HEK293 (cell line): ENCODE measurements around the gene PPARGC1A.

Source experiments
- CTCF ChIA-PET: fragments of 350-600 bp; formaldehyde crosslinking; extraction: SDS; loops from one replicate; lab custom pipeline; 2021; ENCODE audit warnings: antibody characterized with exemption; lab: Yijun Ruan, JAX
- POLR2A ChIA-PET: fragments of 300-600 bp; formaldehyde crosslinking; extraction: SDS; loops from one replicate; lab custom pipeline; 2020; ENCODE audit warnings: antibody characterized with exemption, inconsistent platforms; lab: Yijun Ruan, JAX
- H3K27ac ChIP-seq: fragments of 200-500 bp; sonication (Bioruptor generic); 2 replicates; pipeline ENCODE4 v1.5.1; 2014; ENCODE audit warnings: low read depth, low read length, control low read depth, inconsistent platforms; ENCODE audit errors: extremely low read depth
- H3K36me3 ChIP-seq, 2 experiments: fragments of 200-500 bp in 1 of 2; sonication (Bioruptor generic) in 1 of 2; 1 replicate in 1 of 2; 2 replicates in 1 of 2; pipeline ENCODE4 v1.5.1; 2014 to 2017; ENCODE audit warnings: inconsistent platforms in 2 of 2, low read length in 2 of 2; ENCODE audit not compliant: control insufficient read depth in 2 of 2, insufficient read depth in 1 of 2
- H3K4me1 ChIP-seq: fragments of 200-500 bp; sonication (Bioruptor generic); 2 replicates; pipeline ENCODE4 v1.5.1; 2014; ENCODE audit warnings: mild to moderate bottlenecking, low read length, inconsistent platforms; ENCODE audit not compliant: control insufficient read depth, insufficient read depth
- H3K4me3 ChIP-seq: 2 replicates; pipeline ENCODE4 v1.5.1; 2011; ENCODE audit warnings: low read depth, mild to moderate bottlenecking, control low read depth, low read length, moderate library complexity
- H3K9me3 ChIP-seq: fragments of 200-500 bp; sonication (Bioruptor generic); 2 replicates; pipeline ENCODE4 v1.5.1; 2014; ENCODE audit warnings: low read depth, low read length, inconsistent platforms; ENCODE audit not compliant: control insufficient read depth, insufficient read depth
- GLI2 ChIP-seq: fragments of 450-650 bp; formaldehyde crosslinking; IDR thresholded peaks from 2 replicates; pipeline ENCODE4; 2017; ENCODE audit warnings: missing biosample characterization, missing genetic modification characterization, low read depth, borderline replicate concordance
- HOXA7 ChIP-seq: sonication (generic); formaldehyde crosslinking; IDR thresholded peaks from 2 replicates; pipeline ENCODE4 v1.8.1; 2022; ENCODE audit warnings: missing genetic modification reagents, borderline replicate concordance
- HOXC10 ChIP-seq: sonication (generic); formaldehyde crosslinking; IDR thresholded peaks from 2 replicates; pipeline ENCODE4 v1.8.1; 2023; ENCODE audit warnings: mild to moderate bottlenecking, missing genetic modification reagents
- IKZF3 ChIP-seq: fragments of 450-650 bp; IDR thresholded peaks from 2 replicates; pipeline ENCODE4 v1.5.0; 2018; ENCODE audit warnings: missing biosample characterization, mild to moderate bottlenecking, missing genetic modification characterization, moderate library complexity
- KLF10 ChIP-seq: fragments of 450-650 bp; IDR thresholded peaks from 2 replicates; pipeline ENCODE4 v1.5.1; 2018; ENCODE audit warnings: missing biosample characterization, mild to moderate bottlenecking, missing genetic modification characterization
- KLF9 ChIP-seq: fragments of 450-650 bp; formaldehyde crosslinking; IDR thresholded peaks from 2 replicates; pipeline ENCODE4 v1.5.1; 2016; ENCODE audit warnings: missing biosample characterization, missing genetic modification characterization, low read depth
- SCRT2 ChIP-seq: fragments of 450-650 bp; formaldehyde crosslinking; IDR thresholded peaks from 2 replicates; pipeline ENCODE4 v1.5.1; 2016; ENCODE audit warnings: missing biosample characterization, missing genetic modification characterization
- SP7 ChIP-seq: fragments of 450-650 bp; formaldehyde crosslinking; IDR thresholded peaks from 2 replicates; pipeline ENCODE4 v1.5.1; 2016; ENCODE audit warnings: missing biosample characterization, missing genetic modification characterization
- ZNF302 ChIP-seq: fragments of 450-650 bp; formaldehyde crosslinking; IDR thresholded peaks from 2 replicates; pipeline ENCODE4 v1.5.1; 2016; ENCODE audit warnings: missing biosample characterization, missing genetic modification characterization, low read depth
- ZNF311 ChIP-seq: fragments of 450-650 bp; formaldehyde crosslinking; IDR thresholded peaks from 2 replicates; pipeline ENCODE4 v1.5.1; 2017; ENCODE audit warnings: missing biosample characterization, missing genetic modification characterization, borderline replicate concordance
- ZNF350 ChIP-seq: fragments of 450-650 bp; formaldehyde crosslinking; IDR thresholded peaks from 2 replicates; pipeline ENCODE4 v1.5.0; 2017; ENCODE audit warnings: missing biosample characterization, mild to moderate bottlenecking, missing genetic modification characterization
- ZNF501 ChIP-seq: fragments of 450-650 bp; formaldehyde crosslinking; IDR thresholded peaks from 2 replicates; pipeline ENCODE4 v1.5.1; 2016; ENCODE audit warnings: missing biosample characterization, missing genetic modification characterization
- ZNF560 ChIP-seq: fragments of 450-650 bp; formaldehyde crosslinking; IDR thresholded peaks from 2 replicates; pipeline ENCODE4 v1.5.1; 2017; ENCODE audit warnings: missing biosample characterization, missing genetic modification characterization, borderline replicate concordance
- ZNF571 ChIP-seq: fragments of 450-650 bp; formaldehyde crosslinking; IDR thresholded peaks from 2 replicates; pipeline ENCODE4 v1.5.0; 2017; ENCODE audit warnings: missing biosample characterization, missing genetic modification characterization
- ZNF623 ChIP-seq: fragments of 450-650 bp; formaldehyde crosslinking; IDR thresholded peaks from 2 replicates; pipeline ENCODE4 v1.5.1; 2016; ENCODE audit warnings: missing biosample characterization, missing genetic modification characterization
- ZNF660 ChIP-seq: fragments of 450-650 bp; IDR thresholded peaks from 2 replicates; pipeline ENCODE4 v1.5.1; 2018; ENCODE audit warnings: missing biosample characterization, mild to moderate bottlenecking, missing genetic modification characterization
- ZNF664 ChIP-seq: fragments of 450-650 bp; formaldehyde crosslinking; IDR thresholded peaks from 2 replicates; pipeline ENCODE4 v1.5.1; 2016; ENCODE audit warnings: missing biosample characterization, missing genetic modification characterization
- ZNF777 ChIP-seq: fragments of 450-650 bp; formaldehyde crosslinking; IDR thresholded peaks from 2 replicates; pipeline ENCODE4 v1.5.1; 2017; ENCODE audit warnings: missing biosample characterization, missing genetic modification characterization, borderline replicate concordance
- ZNF792 ChIP-seq: fragments of 450-650 bp; formaldehyde crosslinking; IDR thresholded peaks from 2 replicates; pipeline ENCODE4 v1.5.1; 2016; ENCODE audit warnings: missing biosample characterization, missing genetic modification characterization
- ZNF837 ChIP-seq: fragments of 450-650 bp; formaldehyde crosslinking; IDR thresholded peaks from 2 replicates; pipeline ENCODE4 v1.5.1; 2016; ENCODE audit warnings: missing biosample characterization, missing genetic modification characterization
- TF ChIP-seq, protein P1 (sequence below): fragments of 450-650 bp; IDR thresholded peaks from 2 replicates; pipeline ENCODE4 v1.5.1; 2018; ENCODE audit warnings: missing biosample characterization, missing genetic modification characterization
- TF ChIP-seq, protein P2 (sequence below): fragments of 450-650 bp; formaldehyde crosslinking; IDR thresholded peaks from 2 replicates; pipeline ENCODE4 v1.5.1; 2017; ENCODE audit warnings: missing biosample characterization, mild to moderate bottlenecking, missing genetic modification characterization, moderate library complexity
- TF ChIP-seq, protein P3 (sequence below): fragments of 450-650 bp; formaldehyde crosslinking; IDR thresholded peaks from 2 replicates; pipeline ENCODE4 v1.5.1; 2016; ENCODE audit warnings: missing biosample characterization, missing genetic modification characterization
- TF ChIP-seq, protein P4 (sequence below): fragments of 450-650 bp; formaldehyde crosslinking; IDR thresholded peaks from 2 replicates; pipeline ENCODE4 v1.5.1; 2016; ENCODE audit warnings: missing biosample characterization, missing genetic modification characterization
- TF ChIP-seq, protein P5 (sequence below): fragments of 450-650 bp; formaldehyde crosslinking; IDR thresholded peaks from 2 replicates; pipeline ENCODE4 v1.5.1; 2016; ENCODE audit warnings: missing biosample characterization, missing genetic modification characterization

The PPARGC1A gene

GRCh38 chr4:23877758-23878229 lies 12.1 kb downstream of the PPARGC1A start (continued):
- TF ChIP-seq, protein P1, sequence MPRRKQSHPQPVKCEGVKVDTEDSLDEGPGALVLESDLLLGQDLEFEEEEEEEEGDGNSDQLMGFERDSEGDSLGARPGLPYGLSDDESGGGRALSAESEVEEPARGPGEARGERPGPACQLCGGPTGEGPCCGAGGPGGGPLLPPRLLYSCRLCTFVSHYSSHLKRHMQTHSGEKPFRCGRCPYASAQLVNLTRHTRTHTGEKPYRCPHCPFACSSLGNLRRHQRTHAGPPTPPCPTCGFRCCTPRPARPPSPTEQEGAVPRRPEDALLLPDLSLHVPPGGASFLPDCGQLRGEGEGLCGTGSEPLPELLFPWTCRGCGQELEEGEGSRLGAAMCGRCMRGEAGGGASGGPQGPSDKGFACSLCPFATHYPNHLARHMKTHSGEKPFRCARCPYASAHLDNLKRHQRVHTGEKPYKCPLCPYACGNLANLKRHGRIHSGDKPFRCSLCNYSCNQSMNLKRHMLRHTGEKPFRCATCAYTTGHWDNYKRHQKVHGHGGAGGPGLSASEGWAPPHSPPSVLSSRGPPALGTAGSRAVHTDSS = no peak
- TF ChIP-seq ZNF664 (0 out of 2 replicates have a peak, but pooled peaks have one; percentile 46), ZNF660 (tag by site-specific recombination) (peak; percentile 57; the same call in 1 of the 2 replicates), IKZF3 (peak; percentile 52; the same call in 1 of the 2 replicates), KLF10 (tag by site-specific recombination) (no peak), ZNF350 (tag by site-specific recombination) (no peak), ZNF571 (no peak), KLF9 (no peak), ZNF560 (tag by site-specific recombination) (no peak), ZNF302 (tag by site-specific recombination) (no peak), SP7 (peak; percentile 81), ZNF792 (tag by site-specific recombination) (no peak), HOXA7 (CRISPR knock-in tag) (no peak), ZNF837 (tag by site-specific recombination) (no peak), ZNF777 (tag by site-specific recombination) (no peak), ZNF501 (tag by site-specific recombination) (no peak), GLI2 (tag by site-specific recombination) (0 out of 2 replicates have a peak, but pooled peaks have one; percentile 10)
- TF ChIP-seq, protein P2, sequence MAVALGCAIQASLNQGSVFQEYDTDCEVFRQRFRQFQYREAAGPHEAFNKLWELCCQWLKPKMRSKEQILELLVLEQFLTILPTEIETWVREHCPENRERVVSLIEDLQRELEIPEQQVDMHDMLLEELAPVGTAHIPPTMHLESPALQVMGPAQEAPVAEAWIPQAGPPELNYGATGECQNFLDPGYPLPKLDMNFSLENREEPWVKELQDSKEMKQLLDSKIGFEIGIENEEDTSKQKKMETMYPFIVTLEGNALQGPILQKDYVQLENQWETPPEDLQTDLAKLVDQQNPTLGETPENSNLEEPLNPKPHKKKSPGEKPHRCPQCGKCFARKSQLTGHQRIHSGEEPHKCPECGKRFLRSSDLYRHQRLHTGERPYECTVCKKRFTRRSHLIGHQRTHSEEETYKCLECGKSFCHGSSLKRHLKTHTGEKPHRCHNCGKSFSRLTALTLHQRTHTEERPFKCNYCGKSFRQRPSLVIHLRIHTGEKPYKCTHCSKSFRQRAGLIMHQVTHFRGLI (tag by site-specific recombination) = peak; percentile 78
- TF ChIP-seq, protein P3, sequence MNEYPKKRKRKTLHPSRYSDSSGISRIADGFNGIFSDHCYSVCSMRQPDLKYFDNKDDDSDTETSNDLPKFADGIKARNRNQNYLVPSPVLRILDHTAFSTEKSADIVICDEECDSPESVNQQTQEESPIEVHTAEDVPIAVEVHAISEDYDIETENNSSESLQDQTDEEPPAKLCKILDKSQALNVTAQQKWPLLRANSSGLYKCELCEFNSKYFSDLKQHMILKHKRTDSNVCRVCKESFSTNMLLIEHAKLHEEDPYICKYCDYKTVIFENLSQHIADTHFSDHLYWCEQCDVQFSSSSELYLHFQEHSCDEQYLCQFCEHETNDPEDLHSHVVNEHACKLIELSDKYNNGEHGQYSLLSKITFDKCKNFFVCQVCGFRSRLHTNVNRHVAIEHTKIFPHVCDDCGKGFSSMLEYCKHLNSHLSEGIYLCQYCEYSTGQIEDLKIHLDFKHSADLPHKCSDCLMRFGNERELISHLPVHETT (tag by site-specific recombination) = no peak

DNA sequence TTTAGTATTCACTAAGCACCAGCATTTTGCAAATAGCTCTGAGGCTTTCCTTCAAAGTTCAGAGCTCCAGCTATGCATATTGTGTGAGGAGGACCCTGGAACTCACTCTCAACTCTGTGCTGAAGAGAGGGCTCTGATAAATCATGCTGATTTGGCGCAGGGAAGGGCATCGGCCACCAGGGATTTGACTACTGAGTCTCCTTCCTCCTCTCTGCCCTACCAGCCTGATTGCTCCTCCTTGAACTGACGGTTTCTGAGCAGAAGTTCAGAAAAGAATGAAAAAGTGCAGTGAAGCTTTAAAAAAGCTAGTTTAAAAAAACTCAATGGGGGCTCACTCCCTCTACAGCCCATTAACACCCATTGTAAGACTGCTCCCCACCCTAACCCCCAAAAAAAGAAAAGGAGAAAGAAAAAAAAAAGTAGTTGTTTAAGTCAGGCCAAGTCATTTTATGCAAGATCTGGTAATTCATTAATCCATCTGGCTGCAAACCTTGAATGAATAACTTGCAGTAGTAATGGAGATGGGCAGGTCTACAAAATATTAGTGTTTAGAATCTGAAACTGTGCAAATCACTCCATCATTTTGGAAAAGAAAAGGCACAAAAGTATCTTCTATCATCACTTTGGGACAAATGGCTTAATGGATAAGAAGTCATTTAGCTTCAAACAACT lies 13.3 kb downstream of the PPARGC1A start:
- Histone ChIP-seq H3K27ac (no peak overlapping the region), H3K9me3 (no peaks in the 10 kb centered on the region), H3K36me3 (no peaks in the 10 kb centered on the region), H3K4me3 (no peak overlapping the region), H3K4me1 (peaks cover 14% of the 10 kb centered on the region)
- CTCF ChIA-PET = interaction anchor here (0.6 to 1.1 kb wide), 2 partner anchors 13 to 136 kb away, joined by 3 read pairs; partner anchors contain the start of gene PPARGC1A
- POLR2A ChIA-PET = no interaction called here
- TF ChIP-seq, protein P4, sequence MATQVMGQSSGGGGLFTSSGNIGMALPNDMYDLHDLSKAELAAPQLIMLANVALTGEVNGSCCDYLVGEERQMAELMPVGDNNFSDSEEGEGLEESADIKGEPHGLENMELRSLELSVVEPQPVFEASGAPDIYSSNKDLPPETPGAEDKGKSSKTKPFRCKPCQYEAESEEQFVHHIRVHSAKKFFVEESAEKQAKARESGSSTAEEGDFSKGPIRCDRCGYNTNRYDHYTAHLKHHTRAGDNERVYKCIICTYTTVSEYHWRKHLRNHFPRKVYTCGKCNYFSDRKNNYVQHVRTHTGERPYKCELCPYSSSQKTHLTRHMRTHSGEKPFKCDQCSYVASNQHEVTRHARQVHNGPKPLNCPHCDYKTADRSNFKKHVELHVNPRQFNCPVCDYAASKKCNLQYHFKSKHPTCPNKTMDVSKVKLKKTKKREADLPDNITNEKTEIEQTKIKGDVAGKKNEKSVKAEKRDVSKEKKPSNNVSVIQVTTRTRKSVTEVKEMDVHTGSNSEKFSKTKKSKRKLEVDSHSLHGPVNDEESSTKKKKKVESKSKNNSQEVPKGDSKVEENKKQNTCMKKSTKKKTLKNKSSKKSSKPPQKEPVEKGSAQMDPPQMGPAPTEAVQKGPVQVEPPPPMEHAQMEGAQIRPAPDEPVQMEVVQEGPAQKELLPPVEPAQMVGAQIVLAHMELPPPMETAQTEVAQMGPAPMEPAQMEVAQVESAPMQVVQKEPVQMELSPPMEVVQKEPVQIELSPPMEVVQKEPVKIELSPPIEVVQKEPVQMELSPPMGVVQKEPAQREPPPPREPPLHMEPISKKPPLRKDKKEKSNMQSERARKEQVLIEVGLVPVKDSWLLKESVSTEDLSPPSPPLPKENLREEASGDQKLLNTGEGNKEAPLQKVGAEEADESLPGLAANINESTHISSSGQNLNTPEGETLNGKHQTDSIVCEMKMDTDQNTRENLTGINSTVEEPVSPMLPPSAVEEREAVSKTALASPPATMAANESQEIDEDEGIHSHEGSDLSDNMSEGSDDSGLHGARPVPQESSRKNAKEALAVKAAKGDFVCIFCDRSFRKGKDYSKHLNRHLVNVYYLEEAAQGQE = no peak
- TF ChIP-seq ZNF623 (tag by site-specific recombination) (no peak), SCRT2 (no peak), HOXC10 (no peak), ZNF311 (tag by site-specific recombination) (no peak)
- TF ChIP-seq, protein P5, sequence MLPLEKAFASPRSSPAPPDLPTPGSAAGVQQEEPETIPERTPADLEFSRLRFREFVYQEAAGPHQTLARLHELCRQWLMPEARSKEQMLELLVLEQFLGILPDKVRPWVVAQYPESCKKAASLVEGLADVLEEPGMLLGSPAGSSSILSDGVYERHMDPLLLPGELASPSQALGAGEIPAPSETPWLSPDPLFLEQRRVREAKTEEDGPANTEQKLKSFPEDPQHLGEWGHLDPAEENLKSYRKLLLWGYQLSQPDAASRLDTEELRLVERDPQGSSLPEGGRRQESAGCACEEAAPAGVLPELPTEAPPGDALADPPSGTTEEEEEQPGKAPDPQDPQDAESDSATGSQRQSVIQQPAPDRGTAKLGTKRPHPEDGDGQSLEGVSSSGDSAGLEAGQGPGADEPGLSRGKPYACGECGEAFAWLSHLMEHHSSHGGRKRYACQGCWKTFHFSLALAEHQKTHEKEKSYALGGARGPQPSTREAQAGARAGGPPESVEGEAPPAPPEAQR = no peak
